ENCODE measurements around the gene CDH8. TPM values are rescaled to one million over a fixed set of nuclear protein-coding genes. Genes with fewer than 3 reads are reported as not detected.
A peak's percentile ranks its signal among the peaks of the same experiment; 100 is the strongest.

The CDH8 gene
- total RNA-seq, 1 donor from 2014 or later: 0.78 TPM

DNA sequence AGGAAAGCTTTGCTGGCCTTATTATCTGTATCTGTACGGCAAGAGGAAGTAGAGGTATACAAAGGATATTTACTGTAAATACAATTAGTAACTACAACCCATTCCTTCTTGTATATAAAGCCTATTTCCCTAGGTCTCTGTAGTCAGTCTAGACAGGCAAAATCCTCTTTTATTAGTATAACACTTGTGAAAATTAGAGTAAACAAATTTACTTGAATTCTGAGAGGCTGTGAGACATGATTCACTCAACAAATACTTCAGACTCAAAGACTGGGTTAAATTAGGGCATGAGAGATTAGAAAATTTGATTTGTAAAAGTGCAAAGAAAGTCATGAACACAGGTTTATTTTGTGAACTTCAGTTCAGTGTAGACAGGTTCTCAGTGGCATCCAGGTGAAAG is 30.9 kb upstream of the CDH8 start:
- Histone ChIP-seq H3K4me1 (no peaks in the 10 kb centered on the region), H3K4me3 (no peak overlapping the region), H3K27me3 (no peaks in the 10 kb centered on the region), H3K36me3 (no peaks in the 10 kb centered on the region), H3K9me3 (no peaks in the 10 kb centered on the region), H3K27ac (no peak overlapping the region)
- no peak for DNase-seq
- no peak for TF ChIP-seq CTCF (IDR thresholded peaks at IDR 0.05)
- ATAC-seq: peak; percentile 47
- intact Hi-C loops (cut with DNase I): no loop called here

GRCh38 chr16:62066747-62067146 is 30.5 kb upstream of the CDH8 start:
- Histone ChIP-seq H3K4me1 (no peaks in the 10 kb centered on the region), H3K36me3 (no peaks in the 10 kb centered on the region), H3K27ac (no peak overlapping the region), H3K4me3 (no peak overlapping the region), H3K9me3 (no peaks in the 10 kb centered on the region), H3K27me3 (no peaks in the 10 kb centered on the region)
- ATAC-seq (peak; percentile 71), DNase-seq (no peak)
- intact Hi-C loops (cut with DNase I): no loop called here
- no peak for TF ChIP-seq CTCF (IDR thresholded peaks at IDR 0.05)

GRCh38 chr16:62064173-62064572 is 27.9 kb upstream of the CDH8 start:
- H3K9me3 ChIP-seq: no peaks in the 10 kb centered on the region
- intact Hi-C loops (cut with DNase I): no loop called here
- no peaks in the 10 kb centered on the region for H3K27me3 ChIP-seq
- H3K27ac ChIP-seq: no peak overlapping the region
- H3K4me1 ChIP-seq: no peaks in the 10 kb centered on the region
- no peak overlapping the region for H3K4me3 ChIP-seq
- H3K36me3 ChIP-seq: no peaks in the 10 kb centered on the region
- ATAC-seq (no peak), DNase-seq (no peak)
- no peak for TF ChIP-seq CTCF (IDR thresholded peaks at IDR 0.05)

DNA sequence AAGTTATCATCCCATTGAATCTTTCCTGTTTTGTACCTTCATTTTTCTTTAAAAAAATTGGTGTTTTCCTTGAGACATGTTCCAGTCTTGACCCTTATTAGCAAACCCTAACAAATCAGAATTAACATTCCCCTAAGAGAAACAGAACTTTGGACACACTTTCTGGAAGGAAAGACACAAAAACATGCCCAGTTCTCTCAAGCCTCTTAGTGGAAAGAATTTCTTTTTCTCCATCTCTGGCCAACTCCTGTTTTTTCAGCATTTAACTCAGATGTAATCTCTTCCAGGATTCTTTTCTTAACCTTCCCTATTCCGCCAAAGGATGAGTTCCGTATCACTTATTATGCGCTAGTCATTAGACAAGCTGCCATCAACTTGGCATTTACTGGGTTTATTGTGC is 23.9 kb upstream of the CDH8 start:
- Histone ChIP-seq H3K36me3 (no peaks in the 10 kb centered on the region), H3K4me1 (no peaks in the 10 kb centered on the region), H3K27me3 (no peaks in the 10 kb centered on the region), H3K27ac (no peak overlapping the region), H3K4me3 (no peak overlapping the region), H3K9me3 (no peaks in the 10 kb centered on the region)
- TF ChIP-seq CTCF (IDR thresholded peaks at IDR 0.05): no peak
- no peak for DNase-seq
- ATAC-seq: no peak
- intact Hi-C loops (cut with DNase I): no loop called here

GRCh38 chr16:62059527-62059926 is 23.3 kb upstream of the CDH8 start:
- ATAC-seq: no peak
- intact Hi-C loops (cut with DNase I): no loop called here
- H3K27ac ChIP-seq: no peak overlapping the region
- TF ChIP-seq CTCF (IDR thresholded peaks at IDR 0.05): no peak
- H3K4me1 ChIP-seq: no peaks in the 10 kb centered on the region
- H3K4me3 ChIP-seq: no peak overlapping the region
- no peak for DNase-seq
- no peaks in the 10 kb centered on the region for H3K27me3 ChIP-seq
- no peaks in the 10 kb centered on the region for H3K36me3 ChIP-seq
- H3K9me3 ChIP-seq: no peaks in the 10 kb centered on the region

- no peak for ATAC-seq
- TF ChIP-seq CTCF (IDR thresholded peaks at IDR 0.05): no peak
- H3K27me3 ChIP-seq: no peaks in the 10 kb centered on the region
- H3K9me3 ChIP-seq: no peaks in the 10 kb centered on the region
- no peak overlapping the region for H3K27ac ChIP-seq
- no peak overlapping the region for H3K4me3 ChIP-seq
- H3K4me1 ChIP-seq: no peaks in the 10 kb centered on the region
- no peak for DNase-seq
- intact Hi-C loops (cut with DNase I): no loop called here
- H3K36me3 ChIP-seq: no peaks in the 10 kb centered on the region
Measured at GRCh38 chr16:62058412-62058811, 22.2 kb upstream of the CDH8 start.
